Natural killer cell treated with Interleukin-12 subunit alpha and Interleukin-12 subunit beta and Interleukin-15 and Interleukin-18, amount 100 ng/mL, for 72 hours (primary cell): ENCODE measurements around the gene CNOT11. TPM values are rescaled to one million over a fixed set of nuclear protein-coding genes. Genes with fewer than 3 reads are reported as not detected.
"Not testable (repeated sequence)": the region's sequence is repeated elsewhere in the genome, so short reads cannot be mapped to it uniquely, and the experiment has no call there.

Source experiments
- ATAC-seq, 2 donors: fragments of 150-1000 bp; cut with Tn5 transposase in 1 of 2; sonication (Bioruptor Pico), chemical (Tn5 transposase) in 1 of 2; 2 replicates each; pipeline ENCODE4 v1.10.0; 2021
- DNase-seq: peaks from one replicate; pipeline ENCODE4 v3.0.0; 2022; ENCODE audit warnings: low spot score
- H3K27ac Mint-ChIP-seq, 2 donors: 1 replicate in 1 of 2; 2 replicates in 1 of 2; pipeline ENCODE4 v1.8.0; 2022; ENCODE audit warnings: mixed read lengths in 2 of 2, mild to moderate bottlenecking in 1 of 2, moderate library complexity in 1 of 2
- H3K27me3 Mint-ChIP-seq, 2 donors: 1 replicate in 1 of 2; 2 replicates in 1 of 2; pipeline ENCODE4 v1.8.0; 2022; ENCODE audit warnings: mixed read lengths in 2 of 2
- H3K36me3 Mint-ChIP-seq: one replicate; pipeline ENCODE4 v1.8.0; 2022; ENCODE audit warnings: mixed read lengths
- H3K4me1 Mint-ChIP-seq, 2 donors: 1 replicate in 1 of 2; 2 replicates in 1 of 2; pipeline ENCODE4 v1.8.0; 2022; ENCODE audit warnings: low read depth in 2 of 2, mixed read lengths in 2 of 2, mild to moderate bottlenecking in 1 of 2
- H3K4me3 Mint-ChIP-seq: one replicate; pipeline ENCODE4 v1.8.0; 2022; ENCODE audit warnings: mixed read lengths
- H3K9me3 Mint-ChIP-seq: 2 replicates; pipeline ENCODE4 v1.8.0; 2022; ENCODE audit warnings: mixed read lengths
- total RNA-seq, 2 donors: library from RNA; stranded (reverse); gene quantifications; one replicate each; pipeline ENCODE4 v1.2.3, GENCODE V29; 2022

CNOT11 gene
- total RNA-seq, 2 donors from 2014 or later, result 51.2 to 53.4 TPM

DNA sequence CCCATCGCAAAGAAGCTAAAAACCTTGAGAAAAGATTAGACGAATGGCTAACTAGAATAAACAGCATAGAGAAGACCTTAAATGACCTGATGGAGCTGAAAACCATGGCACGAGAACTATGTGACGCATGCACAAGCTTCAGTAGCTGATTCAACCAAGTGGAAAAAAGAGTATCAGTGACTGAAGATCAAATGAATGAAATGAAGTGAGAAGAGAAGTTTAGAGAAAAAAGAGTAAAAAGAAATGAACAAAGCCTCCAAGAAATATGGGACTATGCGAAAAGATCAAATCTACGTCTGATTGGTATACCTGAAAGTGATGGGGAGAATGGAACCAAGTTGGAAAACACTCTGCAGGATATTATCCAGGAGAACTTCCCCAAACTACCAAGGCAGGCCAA, 63.9 kb downstream of the CNOT11 start:
- ATAC-seq, H3K27ac Mint-ChIP-seq, DNase-seq, H3K9me3 Mint-ChIP-seq, H3K4me3 Mint-ChIP-seq, H3K27me3 Mint-ChIP-seq: not testable (repeated sequence)
- Mint-ChIP-seq H3K36me3 (peaks cover 16% of the 10 kb centered on the region), H3K4me1 (peaks cover 11 to 17% of the 10 kb centered on the region in 2 donors)

Other genes with a start within 250 kb of the CNOT11 start
- under 1 TPM; 0.29 to 0.56 TPM for gene TBC1D8, start 101.5 kb upstream of the CNOT11 start, total RNA-seq
- 100 to 1,000 TPM in 1 of 2 donors, 10 to 100 TPM in 1; 85.6 to 123 TPM for gene RNF149, start 55.8 kb downstream of the CNOT11 start, total RNA-seq
- not detected for gene CREG2, start 134.6 kb downstream of the CNOT11 start, total RNA-seq
- 1 to 10 TPM; 2.1 to 2.2 TPM for gene RFX8, start 222.2 kb downstream of the CNOT11 start, total RNA-seq